T-helper 1 cell (primary cell): ENCODE measurements around the gene LRCH1.

Experiments used
- DNase-seq, 5 donors: peaks; one replicate each; pipeline ENCODE4 v3.0.0-alpha.2; 2012 to 2020

LRCH1 gene

GRCh38 chr13:46617229-46617721, 64.3 kb downstream of the LRCH1 start:
- no peak for DNase-seq

- no peak for DNase-seq
These were observed 64.9 kb downstream of the LRCH1 start for GRCh38 chr13:46617885-46618284.

DNA sequence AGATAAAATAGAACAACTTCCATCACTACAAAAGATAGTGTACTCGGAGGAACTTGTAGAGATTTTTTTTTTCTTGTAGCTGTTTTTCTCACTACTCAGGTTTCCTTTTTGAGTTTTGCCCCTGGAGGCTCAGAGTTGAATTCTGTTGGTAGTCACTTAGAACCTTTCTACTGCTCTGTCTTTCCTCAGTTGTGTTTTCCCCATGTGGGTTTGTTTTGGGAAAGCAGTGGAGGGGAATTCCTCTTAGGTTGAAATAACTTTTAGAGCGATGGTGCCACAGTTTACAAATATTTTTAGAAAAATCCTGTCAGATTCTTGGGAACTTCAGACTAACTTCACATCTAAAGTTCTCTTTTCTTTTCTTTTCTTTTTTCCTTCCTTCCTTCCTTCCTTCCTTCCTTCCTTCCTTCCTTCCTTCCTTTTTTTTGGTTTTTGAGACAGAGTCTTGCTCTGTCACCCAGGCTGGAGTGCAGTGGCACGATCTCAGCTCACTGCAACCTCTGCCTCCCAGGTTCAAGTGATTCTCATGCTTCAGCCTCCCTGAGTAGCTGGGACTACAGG, 65.8 kb downstream of the LRCH1 start:
- DNase-seq: no peak

DNA sequence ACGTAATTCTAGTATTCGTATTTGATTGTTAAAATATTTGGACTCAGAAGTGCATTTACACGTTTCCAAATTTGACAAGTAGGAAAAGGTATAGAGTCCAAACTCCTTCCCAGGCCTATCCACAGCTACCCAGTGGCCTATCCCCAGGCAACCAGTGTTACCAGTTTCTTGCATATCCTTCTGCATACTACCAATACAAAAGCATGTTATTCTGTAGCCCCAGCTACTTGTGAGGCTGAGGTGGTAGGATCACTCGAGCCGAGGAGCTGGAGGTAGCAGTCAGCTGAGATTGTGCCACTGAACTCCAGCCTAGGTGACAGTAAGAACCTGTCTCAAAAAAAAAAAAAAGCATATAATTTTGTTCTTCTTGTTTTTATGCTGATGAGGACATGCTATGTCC, 67.1 kb downstream of the LRCH1 start:
- no peak for DNase-seq

- no peak for DNase-seq
These were observed 67.5 kb downstream of the LRCH1 start for GRCh38 chr13:46620471-46620870.

DNA sequence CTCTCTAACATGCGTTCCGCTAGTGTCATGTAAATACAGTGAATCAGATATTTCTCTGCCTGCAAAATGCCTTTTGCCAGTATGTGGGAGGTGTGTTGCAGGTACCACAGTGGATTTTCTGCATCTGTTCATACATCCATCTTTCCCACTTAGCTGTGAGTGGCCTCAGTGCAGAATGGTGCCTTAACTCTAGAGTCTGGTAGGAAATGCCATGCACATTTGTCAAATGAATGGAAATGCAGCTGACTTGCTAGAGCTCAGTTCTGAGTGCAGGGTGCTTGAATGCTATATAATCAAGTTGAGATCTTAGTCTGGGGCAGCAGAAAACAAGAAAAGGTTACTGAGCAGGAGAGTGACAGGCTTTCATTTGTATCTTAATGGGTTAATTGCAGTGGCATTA, 68.2 kb downstream of the LRCH1 start:
- no peak for DNase-seq

DNA sequence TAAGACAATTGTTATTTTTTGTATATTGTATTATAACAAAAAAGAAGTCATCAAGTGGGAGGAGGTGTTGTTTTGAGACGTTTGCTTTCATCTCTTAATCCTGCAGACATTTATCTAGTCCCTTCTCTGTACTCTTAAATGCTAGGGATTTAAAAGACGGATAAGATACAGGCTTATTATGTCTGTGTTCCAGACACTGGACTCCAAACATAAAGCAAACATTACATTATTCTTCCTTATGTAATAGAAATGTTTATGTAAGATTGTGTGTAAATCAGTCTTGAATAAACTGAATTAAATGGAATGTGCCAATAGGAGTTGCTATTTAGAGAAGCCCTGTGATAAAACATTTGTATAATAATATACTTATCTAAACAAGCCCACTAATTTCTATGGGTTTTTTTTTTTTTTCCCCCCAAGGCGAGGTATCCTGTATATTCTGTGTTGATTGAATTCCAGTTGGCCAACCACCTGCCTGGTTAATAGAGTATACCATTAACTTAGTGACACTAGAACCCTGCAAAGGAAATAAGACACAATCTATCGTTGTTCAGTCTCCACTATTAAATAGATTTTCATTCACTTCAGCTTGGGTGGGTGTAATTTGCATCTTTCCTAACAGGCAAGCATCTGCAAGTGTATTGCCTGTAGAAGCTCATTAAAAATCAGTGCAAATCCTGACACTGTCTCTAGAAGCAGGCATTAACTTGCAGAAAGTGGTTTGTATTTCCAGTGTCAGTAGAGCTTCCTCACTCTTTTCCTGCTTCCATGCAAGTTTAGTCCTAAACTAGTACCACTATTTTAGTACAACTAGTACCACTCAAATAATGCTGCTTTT, 69.0 kb downstream of the LRCH1 start:
- DNase-seq: no peak

DNA sequence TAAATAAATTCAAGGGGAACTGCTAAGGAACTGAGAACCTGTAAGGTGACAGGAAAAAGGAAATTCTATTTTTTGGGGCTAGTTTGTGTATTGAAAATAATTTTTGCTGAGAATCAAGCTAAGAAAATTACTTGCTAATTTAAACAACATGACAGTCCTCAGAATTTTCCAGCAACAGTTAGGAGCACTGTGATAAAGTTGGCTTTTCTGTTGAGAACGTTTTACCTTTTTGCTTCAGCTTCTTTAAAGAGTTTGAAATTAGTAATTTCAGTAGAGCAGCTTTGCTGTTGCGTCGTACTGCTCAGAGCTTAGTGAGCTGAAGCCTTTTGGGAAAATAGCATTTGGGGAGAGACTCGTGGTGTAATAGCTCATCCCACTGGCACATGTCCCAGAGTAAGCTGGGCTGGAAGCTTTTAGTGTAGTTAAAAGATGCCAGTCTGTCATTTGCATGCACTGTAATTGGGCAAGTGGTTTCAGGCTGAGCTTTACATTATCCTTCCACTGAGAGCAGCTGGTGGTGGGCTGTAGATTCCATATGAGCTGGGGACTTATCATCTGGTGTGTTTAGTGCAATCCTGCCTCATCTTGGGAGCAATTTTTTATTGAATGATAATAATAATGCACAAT, 69.8 kb downstream of the LRCH1 start:
- DNase-seq: no peak

DNA sequence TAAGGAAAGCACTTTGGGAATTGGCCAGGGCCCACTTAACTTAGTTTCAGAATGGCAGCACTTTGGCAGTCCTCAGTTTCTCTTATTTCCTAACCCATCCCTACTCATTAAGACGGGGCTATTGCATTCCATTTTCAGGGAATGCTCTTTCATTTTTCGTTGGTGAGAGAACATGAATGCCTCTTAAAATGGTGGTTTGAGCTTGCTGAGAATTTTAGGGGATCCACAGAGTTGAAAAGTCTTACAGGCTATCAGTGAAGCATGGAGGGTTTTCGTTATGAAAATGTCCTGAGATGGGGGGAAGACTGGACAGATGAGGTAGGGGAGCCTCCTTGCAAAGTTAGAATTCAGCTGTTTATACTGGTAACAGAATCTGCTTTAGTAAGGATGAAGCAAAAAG, 71.4 kb downstream of the LRCH1 start:
- DNase-seq: no peak

DNA sequence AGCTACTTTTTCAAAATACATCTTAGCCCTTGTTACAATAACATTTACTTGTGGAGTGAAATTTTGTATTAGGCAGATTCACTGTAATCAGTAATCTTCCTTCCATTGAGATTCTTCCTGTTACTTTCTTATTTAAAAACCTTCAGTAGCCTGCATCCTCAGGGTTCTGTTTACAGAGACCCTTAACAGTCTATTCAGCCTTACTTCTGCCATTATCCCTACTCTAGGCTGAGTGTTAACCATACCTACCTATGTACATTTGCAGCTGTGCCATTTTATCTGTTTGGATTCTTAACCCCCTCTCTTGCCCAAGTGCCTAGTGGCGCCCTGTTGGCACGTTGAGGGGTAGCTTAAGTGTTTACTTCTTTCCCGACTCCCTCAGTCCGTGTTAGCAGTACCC, 71.9 kb downstream of the LRCH1 start:
- DNase-seq: no peak

GRCh38 chr13:46627462-46627861, 74.5 kb downstream of the LRCH1 start:
- no peak for DNase-seq

DNA sequence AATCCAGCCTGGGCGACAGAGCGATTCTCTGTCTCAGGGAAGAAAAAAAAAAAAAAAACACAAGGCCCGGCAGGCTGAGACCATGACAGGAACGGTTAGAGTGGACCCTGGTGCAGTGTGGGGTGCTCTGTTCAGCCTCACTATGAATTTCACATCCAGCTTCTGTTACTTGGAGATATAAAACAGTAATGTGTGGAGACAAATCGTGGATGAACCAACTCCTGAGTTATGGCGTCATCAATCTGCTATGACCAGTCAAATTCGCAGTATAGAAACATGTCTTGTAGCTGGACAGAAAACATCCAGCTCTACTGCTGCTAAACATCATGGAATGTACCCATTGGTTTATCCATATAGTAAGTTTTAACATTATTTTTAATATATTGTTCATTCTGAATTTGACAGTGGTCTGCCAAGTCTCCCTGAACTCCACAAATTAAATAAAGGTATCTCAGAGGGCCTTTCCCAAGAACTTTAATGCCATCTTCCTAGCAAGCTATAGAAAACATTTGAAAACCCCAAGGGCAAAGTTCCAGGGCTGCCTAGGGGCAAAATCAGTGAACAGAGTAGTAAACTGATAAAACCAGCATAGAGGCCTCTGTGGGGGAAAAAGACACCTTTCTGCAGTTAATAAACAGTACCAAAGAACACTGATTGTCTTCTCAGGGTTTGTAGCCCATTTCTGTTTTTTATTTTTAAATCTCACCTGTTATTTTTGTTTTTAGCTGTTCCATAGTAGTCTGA, 75.8 kb downstream of the LRCH1 start:
- no peak for DNase-seq

GRCh38 chr13:46629811-46630413, 76.9 kb downstream of the LRCH1 start:
- DNase-seq: no peak

DNA sequence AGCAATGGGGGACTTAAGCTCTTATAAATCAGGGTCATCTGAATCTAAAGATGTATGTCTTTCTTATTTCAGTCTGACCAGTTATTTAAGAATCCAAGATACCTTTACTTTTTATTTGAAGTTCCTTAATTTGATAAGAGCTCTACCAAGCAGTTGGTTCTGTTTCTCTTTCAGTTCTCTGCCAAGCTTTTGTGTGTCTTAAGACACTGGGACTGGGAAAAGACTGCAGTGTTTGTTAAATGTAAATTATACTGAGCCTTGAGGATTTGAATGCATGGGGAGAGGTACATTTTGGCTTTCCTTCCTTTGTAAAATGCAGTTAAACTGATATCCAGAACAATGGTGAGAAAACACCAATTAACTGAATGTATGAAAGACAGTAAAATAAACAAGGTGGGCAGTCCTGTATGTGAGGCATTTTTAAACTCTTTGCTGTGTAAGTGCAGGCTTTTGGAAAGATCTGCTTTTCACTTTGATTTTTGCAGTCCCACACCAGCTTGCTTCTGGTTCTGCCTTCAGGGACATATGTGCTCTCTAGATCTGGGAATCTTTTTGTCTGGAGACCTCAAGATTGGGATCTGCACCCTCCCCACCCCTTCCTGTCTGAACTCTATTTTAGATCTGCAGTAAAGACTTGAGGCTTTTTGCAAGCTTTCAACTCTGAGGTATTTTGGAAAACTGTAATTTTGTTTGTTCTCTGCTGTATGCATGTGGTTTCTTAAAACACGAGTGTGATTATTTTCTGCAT, 77.6 kb downstream of the LRCH1 start:
- DNase-seq: no peak

- DNase-seq: no peak
These were observed 78.2 kb downstream of the LRCH1 start for GRCh38 chr13:46631179-46631542.

DNA sequence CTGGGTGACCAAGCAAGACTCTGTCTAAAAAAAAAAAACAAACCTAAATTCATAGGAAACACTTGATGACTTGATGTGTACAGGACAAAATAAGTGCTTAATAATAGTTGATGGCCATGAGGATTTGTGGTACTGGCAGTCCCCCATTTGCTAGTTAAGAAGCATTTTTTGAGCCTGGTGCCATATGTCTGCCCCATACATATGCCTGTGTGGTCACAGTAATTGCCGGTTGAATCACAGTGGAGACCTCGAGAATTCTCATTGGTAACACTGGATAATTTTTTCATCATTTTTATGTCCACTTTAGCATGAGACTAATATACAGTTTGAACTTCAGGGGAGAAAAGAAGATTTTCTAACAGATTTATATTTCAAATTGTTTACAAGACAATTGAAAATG, 79.2 kb downstream of the LRCH1 start:
- DNase-seq: no peak

DNA sequence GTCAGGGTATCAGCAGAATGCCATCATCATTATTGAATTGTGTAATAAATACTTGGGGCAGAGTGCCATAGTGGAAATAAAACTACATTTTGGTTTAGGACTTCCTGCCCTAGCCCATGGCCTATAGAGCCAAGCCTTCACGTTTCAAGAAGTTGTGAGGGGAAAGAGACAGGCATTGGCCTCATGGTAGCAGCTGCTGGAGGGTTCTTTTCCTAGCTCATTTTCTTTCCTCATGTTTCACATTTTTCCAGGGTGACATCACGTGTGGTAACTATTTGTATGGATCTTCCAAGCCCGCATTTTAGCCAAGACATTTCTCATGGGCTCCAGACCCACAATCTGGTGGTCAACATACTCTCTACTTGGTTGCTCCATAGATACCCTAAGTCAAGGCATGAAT, 80.4 kb downstream of the LRCH1 start:
- no peak for DNase-seq

- no peak for DNase-seq
These were observed 83.5 kb downstream of the LRCH1 start for GRCh38 chr13:46636451-46636850.

DNA sequence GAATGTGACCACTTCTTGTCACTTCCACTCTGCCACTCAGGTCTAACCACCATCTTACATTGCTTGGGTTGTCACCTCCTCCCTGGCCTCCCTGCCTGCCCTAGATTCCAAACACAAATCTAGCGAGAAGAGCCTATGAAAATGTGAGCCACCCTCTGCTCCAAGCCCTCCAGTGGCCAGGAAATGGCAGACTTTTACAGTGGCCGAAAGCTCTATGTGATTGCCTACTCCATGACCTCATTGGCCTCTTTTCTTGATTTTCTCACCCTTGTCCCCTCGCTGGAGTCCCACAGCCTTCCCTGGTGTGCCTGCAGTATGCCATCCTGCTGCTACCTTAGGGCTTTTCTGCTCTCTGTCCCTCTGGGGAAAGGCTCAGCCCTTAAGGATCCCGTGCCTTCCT, 84.2 kb downstream of the LRCH1 start:
- DNase-seq: no peak

GRCh38 chr13:46638262-46638661, 85.3 kb downstream of the LRCH1 start:
- DNase-seq: no peak

GRCh38 chr13:46639033-46639981, 86.3 kb downstream of the LRCH1 start:
- no peak for DNase-seq
